Common myeloid progenitor, CD34-positive (primary cell): ENCODE data around the gene MAFG.
"Not testable (repeated sequence)": the region's sequence is repeated elsewhere in the genome, so short reads cannot be mapped to it uniquely, and the experiment has no call there.

Experiments used
- CTCF ChIA-PET: fragments of 350-600 bp; sonication (Branson Sonifier 250); formaldehyde crosslinking; loops from one replicate; lab custom pipeline; 2021; ENCODE audit warnings: antibody characterized with exemption; lab: Charles Lee
- POLR2A ChIA-PET: fragments of 350-600 bp; sonication (Branson Sonifier 250); formaldehyde crosslinking; loops from one replicate; lab custom pipeline; 2021; ENCODE audit warnings: antibody characterized with exemption; lab: Charles Lee
- DNase-seq, 3 donors: peaks; one replicate each; pipeline versions ENCODE4 v3.0.0 to v3.0.0-alpha.2; 2013
- H3K27ac ChIP-seq, 2 experiments: 1 replicate in 1 of 2; 2 replicates in 1 of 2; pipeline ENCODE4 v1.7.0; 2013; ENCODE audit warnings: inconsistent platforms in 2 of 2, low read length in 2 of 2, mild to moderate bottlenecking in 2 of 2, low read depth in 1 of 2, moderate library complexity in 1 of 2; ENCODE audit not compliant: severe bottlenecking in 2 of 2, insufficient read depth in 1 of 2, poor library complexity in 1 of 2
- H3K27me3 ChIP-seq, 5 experiments: replicated peaks in 2 of 5; 1 replicate in 3 of 5; 2 replicates in 2 of 5; pipeline versions ENCODE4 v1.6.1 to v1.7.0; 2013; ENCODE audit warnings: low read length in 4 of 5, mild to moderate bottlenecking in 2 of 5, moderate library complexity in 2 of 5, inconsistent platforms in 1 of 5; ENCODE audit not compliant: insufficient read depth in 5 of 5, control insufficient read depth in 4 of 5
- H3K36me3 ChIP-seq, 4 experiments: 1 replicate in 2 of 4; 2 replicates in 2 of 4; pipeline versions ENCODE4 v1.6.1 to v1.7.0; 2013; ENCODE audit warnings: low read length in 3 of 4, control low read depth in 1 of 4, mild to moderate bottlenecking in 1 of 4; ENCODE audit not compliant: control insufficient read depth in 4 of 4, insufficient read depth in 4 of 4
- H3K4me1 ChIP-seq, 4 experiments: 1 replicate in 3 of 4; 2 replicates in 1 of 4; pipeline versions ENCODE4 v1.6.1 to v1.7.1; 2013; ENCODE audit warnings: low read length in 3 of 4, mild to moderate bottlenecking in 3 of 4, control low read depth in 1 of 4, inconsistent platforms in 1 of 4, moderate library complexity in 1 of 4; ENCODE audit not compliant: control insufficient read depth in 4 of 4, insufficient read depth in 4 of 4; ENCODE audit errors: control extremely low read depth in 1 of 4
- H3K4me3 ChIP-seq, 7 experiments: 1 replicate in 4 of 7; 2 replicates in 3 of 7; pipeline versions ENCODE4 v1.5.1 to v1.7.0; 2013; ENCODE audit warnings: mild to moderate bottlenecking in 7 of 7, low read length in 6 of 7, moderate library complexity in 6 of 7, inconsistent platforms in 2 of 7, low read depth in 2 of 7, control low read depth in 1 of 7; ENCODE audit not compliant: insufficient read depth in 4 of 7, control insufficient read depth in 1 of 7; ENCODE audit errors: extremely low read depth in 1 of 7
- H3K9me3 ChIP-seq, 5 experiments: 1 replicate in 4 of 5; 2 replicates in 1 of 5; pipeline versions ENCODE4 v1.6.1 to v1.7.1; 2013; ENCODE audit warnings: low read length in 4 of 5, mild to moderate bottlenecking in 2 of 5, inconsistent platforms in 1 of 5, low read depth in 1 of 5, moderate library complexity in 1 of 5; ENCODE audit not compliant: control insufficient read depth in 4 of 5, insufficient read depth in 2 of 5; ENCODE audit errors: control extremely low read depth in 1 of 5
- WGBS: methylation state at CpG from one replicate; pipeline ENCODE4 v1.1.5; 2013; ENCODE audit not compliant: insufficient coverage; 5-methylcytosine and 5-hydroxymethylcytosine counted together

The MAFG gene

DNA sequence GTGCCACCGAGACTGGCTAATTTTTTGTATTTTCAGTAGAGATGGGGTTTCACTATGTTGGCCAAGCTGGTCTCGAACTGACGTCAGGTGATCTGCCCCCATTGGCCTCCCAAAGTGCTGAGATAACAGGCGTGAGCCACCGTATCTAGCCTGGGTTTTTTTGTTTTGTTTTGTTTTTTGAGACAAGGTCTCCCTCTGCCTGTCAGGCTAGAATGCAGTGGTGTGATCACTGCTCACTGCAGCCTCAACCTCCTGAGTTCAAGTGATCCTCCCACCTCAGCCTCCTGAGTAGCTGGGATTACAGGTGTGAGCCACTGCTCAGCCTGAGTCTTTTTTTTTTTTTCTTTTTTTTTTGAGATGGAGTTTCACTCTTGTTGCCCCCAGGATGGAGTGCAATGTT lies 25.9 kb upstream of the MAFG start:
- POLR2A ChIA-PET = interaction anchor here (0.6 to 0.9 kb wide), 2 partner anchors 84 to 1763 kb away, joined by 3 read pairs; no protein-coding TSS in a partner anchor
- H3K27ac ChIP-seq, H3K9me3 ChIP-seq, DNase-seq, H3K4me3 ChIP-seq, H3K36me3 ChIP-seq: not testable (repeated sequence)
- peaks cover 0 to 10% (median 3%) of the 10 kb centered on the region in 5 experiments for H3K27me3 ChIP-seq
- CTCF ChIA-PET = interaction anchor here (1.0 to 4.1 kb wide), 8 partner anchors 9 to 220 kb away, joined by 3 to 28 read pairs (median 4); partner anchors contain the start of gene ASPSCR1
- WGBS = 67% methylated on average over 3 of the region's 5 CpGs
- H3K4me1 ChIP-seq = peaks cover 0 to 12% (median 4%) of the 10 kb centered on the region in 4 experiments

DNA sequence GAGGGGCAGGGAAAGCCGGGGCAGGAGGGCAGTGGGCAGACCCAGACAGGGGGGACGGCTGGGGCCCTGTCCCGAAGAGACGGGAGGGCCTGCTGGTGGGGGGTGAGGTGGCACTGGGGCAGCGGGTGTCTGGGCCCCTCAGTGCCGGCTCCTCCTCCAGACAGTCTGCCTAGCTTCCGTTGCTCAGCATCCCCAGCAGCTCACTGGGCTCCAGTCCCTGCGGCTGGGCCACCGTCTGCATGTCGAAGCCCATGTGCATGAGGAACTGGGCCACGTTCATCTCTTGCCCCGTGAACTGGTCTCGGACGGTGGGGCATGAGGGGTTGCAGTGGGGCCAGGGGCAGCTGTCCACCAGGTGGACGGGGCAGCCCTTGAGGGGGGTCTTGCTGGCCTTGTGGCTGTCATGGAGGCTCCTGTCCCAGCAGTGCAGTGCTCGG lies 25.3 kb upstream of the MAFG start:
- no peaks in the 10 kb centered on the region for H3K9me3 ChIP-seq
- DNase-seq = no peak
- no peak overlapping the region for H3K4me3 ChIP-seq
- H3K4me1 ChIP-seq = peaks cover 0 to 12% (median 4%) of the 10 kb centered on the region in 4 experiments
- 92% methylated on average over 15 of the region's 16 CpGs for WGBS
- peaks cover 0 to 4% (median 0%) of the 10 kb centered on the region in 5 experiments for H3K27me3 ChIP-seq
- H3K27ac ChIP-seq = no peak overlapping the region
- H3K36me3 ChIP-seq = no peaks in the 10 kb centered on the region
- ChIA-PET CTCF (interaction anchor here (0.7 to 4.1 kb wide), 7 partner anchors 10 to 85 kb away, joined by 3 to 28 read pairs (median 3); partner anchors contain the start of gene ASPSCR1), POLR2A (interaction anchor here (0.9 kb wide), 1 partner anchor 84 kb away, joined by 3 read pairs; no protein-coding TSS in a partner anchor)

- POLR2A ChIA-PET = interaction anchor here (0.7 kb wide), 1 partner anchor 7 kb away, joined by 4 read pairs; no protein-coding TSS in a partner anchor
Measured at GRCh38 chr17:81951785-81952684, 24.5 kb upstream of the MAFG start.

DNA sequence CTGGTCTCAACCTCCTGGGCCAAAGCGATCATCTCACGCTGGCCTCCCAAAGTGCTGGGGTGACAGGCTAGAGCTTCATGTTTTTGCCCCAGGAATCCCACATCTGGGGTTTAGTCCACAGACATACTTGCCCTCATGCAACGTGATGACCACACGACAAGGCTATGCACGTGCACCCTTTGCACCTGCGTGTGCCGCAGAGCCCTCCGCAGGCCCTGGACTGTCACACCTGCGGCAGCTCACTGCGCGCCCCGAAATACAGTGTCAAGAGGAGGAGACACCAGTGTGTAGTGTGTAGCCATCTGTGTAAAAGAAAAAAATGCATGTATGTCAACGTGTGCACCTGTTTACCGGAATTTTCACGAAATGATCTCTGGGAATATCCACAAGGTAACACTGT lies 23.0 kb upstream of the MAFG start:
- POLR2A ChIA-PET = no interaction called here
- CTCF ChIA-PET = interaction anchor here (1.3 to 2.1 kb wide), 3 partner anchors 10 to 22 kb away, joined by 3 to 5 read pairs (median 4); no protein-coding TSS in a partner anchor
- H3K4me1 ChIP-seq = peaks cover 0 to 12% (median 4%) of the 10 kb centered on the region in 4 experiments
- DNase-seq = no peak
- 86% methylated on average over 15 of the region's 15 CpGs for WGBS
- peaks cover 0 to 2% (median 0%) of the 10 kb centered on the region in 5 experiments for H3K27me3 ChIP-seq
- no peaks in the 10 kb centered on the region for H3K36me3 ChIP-seq
- no peak overlapping the region for H3K4me3 ChIP-seq
- H3K27ac ChIP-seq = no peak overlapping the region
- no peaks in the 10 kb centered on the region for H3K9me3 ChIP-seq

More at GRCh38 chr17:81951785-81952684, 24.5 kb upstream of the MAFG start:
- Histone ChIP-seq H3K4me1 (peaks cover 0 to 12% (median 4%) of the 10 kb centered on the region in 4 experiments), H3K4me3 (no peak overlapping the region), H3K36me3 (no peaks in the 10 kb centered on the region), H3K27ac (no peak overlapping the region), H3K9me3 (no peaks in the 10 kb centered on the region), H3K27me3 (peaks cover 0 to 2% (median 0%) of the 10 kb centered on the region in 5 experiments)
- 66% methylated on average over 9 of the region's 13 CpGs for WGBS
- CTCF ChIA-PET = interaction anchor here (0.7 to 2.1 kb wide), 8 partner anchors 9 to 69 kb away, joined by 3 to 5 read pairs (median 3); partner anchors contain the start of gene ASPSCR1
- no peak for DNase-seq

DNA sequence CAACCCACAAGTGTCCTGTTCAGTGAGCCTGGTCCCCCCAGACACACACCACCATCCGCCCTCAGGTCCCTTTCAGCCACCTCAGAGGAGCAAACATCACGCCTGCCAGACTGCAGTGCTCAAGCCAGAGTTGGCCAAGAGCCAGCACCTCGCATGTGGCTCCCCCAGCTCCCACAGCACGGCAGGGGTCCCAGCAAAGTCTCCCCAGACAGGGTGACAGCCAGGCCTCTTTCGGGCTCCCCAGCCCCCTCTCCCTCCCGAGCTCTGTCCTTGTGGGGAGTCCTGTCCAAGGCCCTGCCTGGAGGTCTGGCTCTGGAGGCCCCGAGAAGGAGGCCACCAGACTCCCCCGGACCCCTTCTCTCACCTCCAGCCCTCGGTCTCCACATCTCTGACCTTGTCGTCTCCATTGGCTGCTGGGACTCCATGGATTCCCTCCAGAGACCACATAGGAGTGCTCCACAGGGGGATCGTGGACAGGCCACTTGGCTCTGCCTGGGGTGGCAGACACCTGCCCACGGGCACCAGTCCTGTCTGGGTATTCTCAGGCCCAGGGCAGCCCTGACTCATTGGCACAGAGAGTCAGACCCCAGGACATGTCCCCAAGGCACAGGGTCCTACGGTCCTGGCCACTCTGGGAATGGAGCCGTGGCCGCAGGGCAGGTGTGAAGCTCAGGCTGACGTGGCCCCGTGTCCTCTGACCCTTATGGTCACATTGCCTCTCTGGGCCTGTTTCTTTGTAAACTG lies 21.3 kb upstream of the MAFG start:
- H3K36me3 ChIP-seq = no peaks in the 10 kb centered on the region
- H3K27me3 ChIP-seq = peaks cover 0 to 4% (median 0%) of the 10 kb centered on the region in 5 experiments
- no peak overlapping the region for H3K4me3 ChIP-seq
- CTCF ChIA-PET = interaction anchor here (1.0 kb wide), 1 partner anchor 11 kb away, joined by 3 read pairs; no protein-coding TSS in a partner anchor
- POLR2A ChIA-PET = no interaction called here
- no peak for DNase-seq
- peaks cover 0 to 12% (median 4%) of the 10 kb centered on the region in 4 experiments for H3K4me1 ChIP-seq
- no peaks in the 10 kb centered on the region for H3K9me3 ChIP-seq
- 97% methylated on average over 11 of the region's 17 CpGs for WGBS
- no peak overlapping the region for H3K27ac ChIP-seq

DNA sequence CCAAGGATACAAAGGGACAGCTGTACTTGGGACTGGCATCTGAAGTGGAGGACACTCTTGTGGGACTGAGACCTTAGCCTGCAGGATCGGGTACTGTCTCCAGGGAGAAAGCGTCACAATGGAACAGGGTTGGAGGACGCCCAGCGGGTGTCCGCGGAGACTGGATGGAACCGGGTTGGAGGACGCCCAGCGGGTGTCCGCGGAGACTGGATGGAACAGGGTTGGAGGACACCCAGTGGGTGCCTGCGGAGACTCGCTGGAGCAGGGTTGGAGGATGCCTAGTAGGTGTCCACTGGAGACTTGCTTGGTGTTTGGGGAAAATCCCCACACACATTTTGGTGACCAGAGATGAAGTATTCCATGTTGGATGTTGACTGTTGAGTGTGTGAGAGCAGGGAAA lies 19.7 kb upstream of the MAFG start, which contains the start of gene MYADML2:
Gene MYADML2, minus strand, starts transcription at position 45 of the 400 bp plus-strand sequence. CDS start 5,492 bp downstream, outside the sequence.
- Histone ChIP-seq H3K27ac (no peak within 1 kb of the TSS), H3K36me3 (no peaks in the 10 kb centered on the region), H3K27me3 (peaks cover 0 to 4% (median 0%) of the 10 kb centered on the region in 5 experiments), H3K4me3 (no peak within 1 kb of the TSS), H3K9me3 (no peaks in the 10 kb centered on the region), H3K4me1 (peaks cover 0 to 5% (median 0%) of the 10 kb centered on the region in 4 experiments)
- ChIA-PET POLR2A (no interaction called here), CTCF (interaction anchor here (1.0 kb wide), 1 partner anchor 74 kb away, joined by 4 read pairs; no protein-coding TSS in a partner anchor)
- WGBS = 97% methylated on average over 5 of the region's 13 CpGs
- no peak for DNase-seq
